ENCODE data around the gene CALU.

Gene CALU

DNA sequence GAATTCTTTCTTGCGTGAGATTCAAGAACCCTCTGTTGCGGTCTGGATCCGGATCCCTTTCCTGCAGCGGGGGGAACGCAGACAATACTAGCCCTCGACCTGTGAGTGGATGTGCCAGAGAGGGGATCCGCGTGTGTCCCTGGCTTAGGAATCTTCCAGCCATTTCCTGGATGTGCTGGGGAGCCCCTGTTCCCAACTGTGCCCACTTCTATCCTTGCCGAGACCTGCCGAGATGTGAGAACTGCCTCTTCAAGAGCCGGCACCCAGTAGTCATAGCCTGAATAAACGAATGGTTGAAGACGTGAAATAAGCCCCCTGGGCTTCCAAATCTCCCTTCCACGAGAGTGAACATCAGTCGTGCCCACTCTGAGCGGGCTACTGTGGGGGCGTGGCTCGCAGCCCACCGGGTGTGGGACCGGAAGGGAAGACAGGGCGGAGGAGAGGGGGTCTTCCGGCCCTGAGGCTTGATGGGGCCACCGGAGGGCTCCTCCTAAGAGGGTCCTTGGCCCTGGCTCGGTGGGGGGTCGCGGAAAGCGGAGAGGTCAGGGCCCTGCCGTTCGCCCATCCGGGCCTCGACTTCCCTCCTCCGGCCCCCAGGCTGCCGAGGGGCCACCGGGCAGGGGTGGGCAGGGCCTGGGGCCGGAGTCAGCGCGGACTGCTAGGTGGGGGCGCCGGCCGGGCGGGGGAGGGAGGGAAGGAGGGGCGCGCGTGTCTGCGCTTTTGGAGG, 51.3 kb downstream of the CALU start:
- DNase-seq, result no peak

DNA sequence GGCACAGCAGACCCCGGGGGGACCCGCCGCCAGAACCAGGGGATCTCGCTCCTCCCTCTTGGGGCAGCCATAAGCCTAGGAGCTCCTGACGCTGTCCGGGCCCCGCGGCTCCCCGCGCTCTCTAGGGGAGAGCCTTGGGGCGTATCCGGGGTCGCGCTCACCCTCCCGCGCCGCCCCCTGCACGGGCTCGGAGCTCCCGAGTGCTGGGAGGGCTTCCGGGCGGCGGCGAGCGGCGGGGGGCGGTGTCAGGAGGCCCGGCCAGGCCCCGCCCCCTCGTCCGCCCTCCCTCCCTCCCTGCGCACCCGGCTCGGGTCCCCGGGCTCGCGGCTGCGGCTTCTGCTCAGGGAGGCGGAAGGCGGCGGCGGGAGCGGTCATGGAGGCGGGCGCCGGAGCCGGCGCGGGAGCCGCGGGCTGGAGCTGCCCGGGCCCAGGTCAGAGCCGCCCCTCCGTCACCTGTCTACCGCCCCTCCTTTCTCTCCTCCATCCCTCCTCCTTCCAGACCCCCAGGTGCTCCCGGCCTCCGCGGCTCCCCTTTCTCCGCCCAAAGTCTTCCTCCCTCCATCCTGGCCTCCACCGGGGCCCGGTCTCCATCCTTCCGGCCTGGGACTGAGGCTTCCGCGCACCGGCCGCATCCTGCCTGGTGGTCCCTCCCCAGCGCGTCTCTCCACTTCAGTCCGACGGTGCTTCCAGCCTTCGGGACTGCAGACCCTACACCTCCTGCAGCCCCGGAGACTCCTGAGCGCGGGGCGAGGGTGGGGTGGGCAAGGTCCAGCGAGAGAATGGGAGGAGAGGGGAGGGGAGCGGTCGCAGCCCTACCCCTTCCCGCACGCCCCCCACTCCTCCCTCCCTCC, 52.2 kb downstream of the CALU start, which contains the start of gene CCDC136:
CCDC136 (plus strand) TSS at position 848 of the 851 bp plus-strand sequence. CDS start 444 bp downstream, outside the sequence.
- peak; percentile 76 to 85 for DNase-seq

DNA sequence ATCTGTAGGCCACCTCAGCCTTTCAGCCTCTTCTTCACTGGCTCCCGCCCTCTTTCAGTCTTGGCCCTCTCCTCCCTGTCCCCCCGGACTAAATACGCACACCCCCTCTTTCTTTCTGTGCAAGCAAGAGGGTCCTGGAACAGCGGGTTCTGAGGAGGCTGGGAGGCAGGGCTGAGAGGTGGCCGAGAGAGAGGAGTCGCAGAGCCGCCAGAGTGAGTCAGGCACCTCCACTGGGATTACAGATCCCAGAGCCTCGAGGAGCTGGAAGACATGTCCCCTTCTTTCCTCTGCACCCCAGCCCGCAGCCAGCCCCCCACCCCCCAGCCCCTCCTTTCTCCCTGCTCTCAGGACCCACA, 52.8 kb downstream of the CALU start:
- DNase-seq, result no peak

DNA sequence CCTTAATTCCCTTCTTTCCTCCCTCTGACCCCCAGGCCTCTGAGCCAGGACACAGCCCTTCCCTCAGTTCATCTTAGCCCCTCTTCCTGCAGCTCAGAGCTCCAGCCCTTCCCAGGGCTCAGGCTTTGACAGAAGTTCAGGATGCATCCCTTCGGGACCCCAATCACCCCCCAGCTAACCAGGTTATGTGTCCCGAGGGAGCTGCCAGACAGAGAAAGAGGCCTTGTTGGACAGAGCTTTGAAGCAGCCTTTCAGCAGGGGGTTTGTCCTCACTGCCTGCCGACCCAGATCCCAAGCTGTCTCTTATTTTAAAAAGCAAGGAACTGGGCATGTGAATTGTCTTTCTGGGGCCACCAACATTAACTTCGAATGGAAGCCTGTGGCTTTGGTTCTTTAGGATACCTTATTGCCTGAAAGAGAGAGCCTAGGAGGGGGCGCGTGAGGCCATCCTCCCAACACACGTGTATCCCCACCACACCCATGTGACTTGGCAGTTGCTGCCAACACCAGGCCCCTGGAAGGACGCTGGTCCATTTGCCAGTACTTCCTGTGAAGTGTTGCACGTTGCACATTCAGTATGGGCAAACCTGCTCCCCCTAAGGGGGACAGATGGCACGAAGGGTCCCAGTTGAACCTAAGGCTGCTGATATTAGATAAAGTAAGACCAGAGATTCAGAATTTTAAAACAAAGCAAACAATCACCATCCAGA, 53.5 kb downstream of the CALU start:
- no peak for DNase-seq

DNA sequence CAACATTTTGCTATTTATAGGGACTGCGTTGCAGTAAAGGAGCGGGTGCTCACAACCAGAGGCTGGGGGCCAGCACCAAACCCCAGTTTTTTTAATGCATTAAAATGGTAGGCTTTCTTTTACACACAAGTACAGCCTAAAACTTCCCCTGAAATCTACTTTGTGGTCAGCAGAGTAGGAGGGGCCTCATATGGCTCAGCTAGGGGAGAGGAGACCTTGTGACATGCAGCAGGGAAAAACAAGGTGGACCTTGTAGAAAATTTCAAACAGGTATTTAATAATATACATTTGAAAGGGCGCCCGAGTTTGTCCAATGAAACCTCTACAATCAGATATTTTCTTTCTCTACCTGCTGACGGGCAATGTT, 54.0 kb downstream of the CALU start:
- DNase-seq, result no peak

DNA sequence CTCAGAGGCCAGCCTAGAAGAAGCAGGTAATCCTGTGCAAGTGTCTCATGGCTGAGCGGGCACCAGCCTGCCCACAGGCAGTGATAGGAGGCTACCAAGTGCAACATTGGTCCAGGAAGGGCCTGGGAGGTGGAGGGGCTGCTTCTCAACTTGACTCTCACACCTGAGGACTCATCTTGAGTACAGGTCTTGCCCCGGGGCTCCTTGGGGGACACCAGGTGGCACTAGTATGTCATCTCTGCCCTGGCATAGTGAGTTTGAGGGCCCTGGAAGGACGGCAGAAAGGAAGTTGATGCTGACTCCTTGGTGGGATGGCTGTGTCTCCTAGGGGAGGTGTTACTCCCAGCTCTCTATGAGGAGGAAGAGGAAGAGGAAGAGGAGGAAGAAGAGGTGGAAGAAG, 54.9 kb downstream of the CALU start:
- peak in 1 of 2 experiments; percentile 38 for DNase-seq

DNA sequence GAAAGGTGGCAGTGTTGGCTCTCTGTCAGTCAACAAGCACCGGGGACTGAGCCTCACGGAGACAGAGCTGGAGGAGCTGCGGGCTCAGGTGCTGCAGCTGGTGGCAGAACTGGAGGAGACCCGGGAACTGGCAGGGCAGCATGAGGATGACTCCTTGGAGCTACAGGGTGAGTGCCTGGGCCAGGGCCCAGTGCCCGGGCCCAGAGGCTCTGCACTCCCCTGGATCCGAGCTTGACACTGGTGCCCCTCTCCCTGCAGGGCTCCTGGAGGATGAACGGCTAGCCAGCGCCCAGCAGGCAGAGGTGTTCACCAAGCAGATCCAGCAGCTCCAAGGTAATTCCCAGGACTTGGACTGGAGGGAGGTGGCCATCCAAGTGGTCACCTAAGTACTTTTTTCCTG, 55.3 kb downstream of the CALU start:
- DNase-seq, result no peak

DNA sequence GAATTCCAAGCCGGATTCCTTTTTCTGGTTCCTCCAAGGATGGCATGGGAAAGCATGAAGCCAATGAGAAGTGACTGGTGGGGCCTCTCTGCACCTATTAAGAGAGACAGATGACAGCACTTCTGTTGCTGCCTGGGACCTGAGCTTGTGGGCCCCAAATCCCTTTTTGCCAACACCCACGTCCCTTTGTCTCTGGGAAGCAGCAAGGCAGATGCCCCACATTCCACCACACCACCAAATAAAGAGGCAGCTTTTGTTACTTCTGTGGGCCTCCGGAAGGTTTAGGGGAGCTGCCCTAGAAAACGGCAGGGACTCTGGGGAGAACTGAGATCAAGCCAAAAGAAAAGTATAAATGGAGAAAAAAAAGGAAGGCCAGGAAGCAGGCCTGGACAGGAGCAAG, 56.0 kb downstream of the CALU start:
- DNase-seq, result no peak

DNA sequence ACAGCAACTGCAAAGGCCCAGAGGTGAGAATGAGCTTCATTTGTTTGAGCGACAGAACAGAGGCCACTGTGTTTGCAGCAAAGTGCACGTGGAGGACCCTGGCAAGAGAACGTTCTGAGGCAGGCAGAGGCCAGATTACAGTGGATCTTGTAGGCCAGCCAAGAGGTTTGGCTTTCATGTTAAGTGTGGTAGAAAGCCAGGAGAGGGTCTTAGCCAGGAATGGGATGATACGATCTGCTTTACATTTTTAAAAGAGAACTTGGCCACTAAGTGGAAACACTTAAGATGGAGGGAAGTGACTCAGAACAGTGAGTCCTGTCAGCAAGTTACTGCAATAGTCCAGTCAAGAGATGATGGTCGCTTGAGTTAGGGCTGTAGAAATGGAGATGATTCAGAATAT, 57.2 kb downstream of the CALU start:
- DNase-seq, result no peak

DNA sequence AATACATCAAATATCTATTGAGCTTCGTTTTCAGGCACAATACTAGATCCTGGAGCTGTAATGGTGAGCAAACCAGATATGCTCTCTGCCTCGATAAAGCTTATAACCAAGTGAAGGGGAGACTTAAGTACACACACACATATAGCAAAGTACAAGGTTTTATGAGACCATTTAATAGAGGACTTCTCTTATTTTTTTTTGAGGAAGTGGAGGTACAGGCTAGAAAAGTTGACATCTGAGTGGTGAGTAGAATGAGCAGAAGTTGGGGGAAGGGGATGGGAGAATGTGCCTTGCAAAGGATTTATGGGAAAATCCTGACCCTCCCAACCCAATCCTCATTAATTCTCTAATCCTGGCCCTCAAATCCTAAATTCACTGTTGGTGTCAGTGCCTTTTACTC, 60.3 kb downstream of the CALU start:
- DNase-seq, result no peak

DNA sequence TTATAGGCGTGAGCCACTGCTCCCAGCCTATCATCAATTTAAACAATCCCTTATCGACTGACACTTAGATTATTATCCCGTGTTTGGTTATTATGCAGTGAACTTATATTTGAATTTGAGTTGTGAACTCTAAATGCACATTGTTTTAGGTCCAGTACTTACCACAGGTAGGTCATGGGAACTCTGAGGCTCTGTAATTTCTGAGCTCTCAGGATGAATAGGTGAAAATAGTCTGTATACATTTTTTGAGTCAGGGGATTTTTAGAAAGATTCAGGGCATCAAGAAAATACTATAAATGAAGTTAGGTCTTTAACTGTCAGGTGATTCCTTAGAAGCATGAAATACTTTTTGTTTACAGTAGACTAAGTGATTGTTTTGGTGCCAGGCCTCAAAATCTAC, 61.4 kb downstream of the CALU start:
- no peak for DNase-seq

DNA sequence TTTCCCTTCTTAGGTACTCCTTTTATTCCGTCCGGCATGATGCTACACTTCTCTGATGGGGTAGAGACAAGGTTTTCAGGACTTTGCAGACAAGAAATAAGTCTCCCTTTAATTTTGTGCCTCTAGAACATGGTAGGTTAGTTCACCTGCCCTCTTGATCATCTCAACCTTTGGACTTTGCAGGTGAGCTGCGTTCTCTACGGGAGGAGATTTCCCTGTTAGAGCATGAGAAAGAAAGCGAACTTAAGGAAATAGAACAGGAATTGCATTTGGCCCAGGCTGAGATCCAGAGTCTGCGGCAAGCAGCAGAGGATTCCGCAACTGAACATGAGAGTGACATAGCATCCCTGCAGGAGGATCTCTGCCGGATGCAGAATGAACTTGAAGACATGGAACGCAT, 61.8 kb downstream of the CALU start:
- DNase-seq, result no peak

DNA sequence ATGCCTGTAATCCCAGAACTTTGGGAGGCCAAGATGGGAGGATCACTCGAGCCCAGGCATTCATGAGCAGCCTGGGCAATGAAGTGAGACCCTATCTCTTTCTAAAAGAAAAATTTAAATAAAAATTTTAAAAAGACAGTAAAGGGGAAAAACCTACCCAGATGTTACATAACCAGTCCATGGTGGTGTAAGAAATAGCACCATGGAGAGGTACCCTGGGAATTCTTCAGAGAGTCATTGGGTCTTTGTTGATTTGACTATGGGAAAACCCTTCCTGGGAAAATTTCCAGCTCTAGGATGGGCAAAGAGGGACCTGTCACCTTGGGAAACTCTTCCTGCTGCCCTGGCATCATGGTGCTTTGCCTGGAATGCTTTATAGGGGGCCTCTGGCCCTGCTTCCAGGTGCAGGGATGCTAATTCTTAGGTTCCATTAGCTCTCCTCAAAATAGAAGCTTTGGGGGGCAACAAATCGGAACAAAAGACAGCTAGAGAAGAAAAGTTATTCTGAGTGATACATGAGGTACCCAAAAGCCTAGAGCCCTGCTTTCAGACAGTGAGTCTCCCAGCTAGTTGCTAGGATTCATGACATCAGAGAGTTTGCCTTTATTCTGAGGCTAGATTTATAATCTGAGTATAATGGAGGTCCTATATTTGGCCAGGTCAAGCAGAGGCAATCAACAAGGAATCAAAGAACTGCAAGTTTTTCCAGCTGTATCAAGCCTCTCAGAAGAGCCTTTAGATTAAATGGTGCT, 62.7 kb downstream of the CALU start:
- no peak for DNase-seq

DNA sequence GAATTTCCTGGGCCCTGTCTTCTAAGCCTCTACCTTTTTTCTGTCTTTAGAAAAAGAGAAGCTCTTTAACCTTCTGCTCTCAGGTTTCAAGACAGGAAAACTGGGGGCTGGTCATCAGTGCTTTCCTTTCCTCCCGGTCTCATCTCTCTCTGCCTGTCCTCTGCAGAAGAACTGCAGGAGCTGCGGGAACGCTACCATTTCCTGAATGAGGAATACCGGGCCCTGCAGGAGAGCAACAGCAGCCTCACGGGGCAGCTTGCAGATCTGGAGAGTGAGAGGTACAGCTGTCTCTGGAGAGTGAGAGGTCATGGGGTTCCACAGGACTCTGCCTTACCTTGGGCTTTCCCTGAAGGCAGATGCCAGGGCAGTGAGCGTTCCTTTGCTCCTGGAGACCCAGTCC, 65.3 kb downstream of the CALU start:
- DNase-seq, result no peak

DNA sequence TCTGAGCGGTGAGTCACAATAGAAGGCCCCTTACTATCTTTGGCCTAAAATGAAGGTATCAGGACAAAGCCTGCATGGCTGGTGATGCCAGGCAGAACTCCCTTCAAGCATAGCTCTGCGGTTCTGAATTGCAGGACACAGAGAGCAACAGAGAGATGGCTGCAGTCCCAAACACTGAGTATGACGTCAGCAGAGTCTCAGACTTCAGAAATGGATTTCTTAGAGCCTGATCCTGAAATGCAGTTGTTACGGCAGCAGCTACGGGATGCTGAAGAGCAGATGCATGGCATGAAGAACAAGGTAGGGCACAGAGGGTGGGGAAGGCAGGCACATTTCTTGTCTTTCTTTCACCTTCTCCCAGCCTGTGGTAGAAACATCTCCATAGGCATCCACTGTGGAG, 66.1 kb downstream of the CALU start:
- DNase-seq, result no peak

DNA sequence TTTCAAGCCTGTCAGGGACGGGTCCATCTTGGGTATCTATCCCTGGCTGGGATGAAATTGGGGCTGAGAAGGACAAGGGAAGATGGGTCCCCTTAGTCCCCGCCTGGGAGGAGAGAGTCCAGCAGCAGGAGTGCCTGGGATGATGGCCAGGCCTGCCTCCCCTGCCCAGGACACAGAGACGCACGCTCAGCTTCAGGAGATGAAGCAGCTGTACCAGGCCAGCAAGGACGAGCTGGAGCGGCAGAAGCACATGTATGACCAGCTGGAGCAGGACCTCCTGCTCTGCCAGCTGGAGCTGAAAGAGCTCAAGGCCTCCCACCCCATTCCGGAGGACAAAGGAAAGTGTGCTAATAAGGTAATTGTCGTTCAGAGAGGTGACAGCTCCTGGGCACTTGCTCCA, 68.0 kb downstream of the CALU start:
- DNase-seq, result no peak

DNA sequence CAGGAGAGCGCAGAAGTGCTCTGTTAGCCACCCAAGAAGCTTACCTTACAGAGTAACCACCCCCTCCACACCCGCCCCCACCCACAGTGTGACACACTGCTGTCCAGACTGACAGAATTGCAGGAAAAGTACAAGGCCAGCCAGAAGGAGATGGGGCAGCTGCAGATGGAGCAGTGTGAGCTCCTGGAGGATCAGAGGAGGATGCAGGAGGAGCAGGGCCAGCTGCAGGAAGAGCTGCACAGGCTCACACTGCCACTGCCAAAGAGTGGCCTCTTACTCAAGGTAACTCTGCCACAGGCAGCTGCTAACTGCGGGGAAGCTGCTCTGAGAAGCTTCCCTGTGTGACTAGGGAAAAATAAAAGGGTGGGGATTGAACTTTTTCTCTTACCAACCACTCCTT, 70.2 kb downstream of the CALU start:
- DNase-seq, result no peak

DNA sequence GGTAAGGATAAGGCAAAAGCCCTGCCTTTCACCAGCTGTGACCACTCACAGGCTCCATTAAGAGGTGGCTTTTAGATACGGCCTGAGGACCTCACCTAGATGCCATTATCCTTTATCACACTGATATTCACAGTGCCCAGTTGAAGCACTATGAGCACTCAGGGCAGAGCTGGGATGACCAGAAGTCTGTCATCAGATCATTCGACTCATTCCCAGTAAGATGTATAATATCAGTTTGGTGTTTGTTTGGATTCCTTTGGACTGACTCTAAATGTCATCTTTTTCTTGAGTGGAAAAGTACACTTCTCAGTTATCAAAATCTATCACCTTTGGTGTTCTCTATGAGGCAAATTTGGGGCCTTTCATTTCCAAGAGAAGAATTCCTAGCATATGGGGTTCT, 71.3 kb downstream of the CALU start:
- no peak for DNase-seq

DNA sequence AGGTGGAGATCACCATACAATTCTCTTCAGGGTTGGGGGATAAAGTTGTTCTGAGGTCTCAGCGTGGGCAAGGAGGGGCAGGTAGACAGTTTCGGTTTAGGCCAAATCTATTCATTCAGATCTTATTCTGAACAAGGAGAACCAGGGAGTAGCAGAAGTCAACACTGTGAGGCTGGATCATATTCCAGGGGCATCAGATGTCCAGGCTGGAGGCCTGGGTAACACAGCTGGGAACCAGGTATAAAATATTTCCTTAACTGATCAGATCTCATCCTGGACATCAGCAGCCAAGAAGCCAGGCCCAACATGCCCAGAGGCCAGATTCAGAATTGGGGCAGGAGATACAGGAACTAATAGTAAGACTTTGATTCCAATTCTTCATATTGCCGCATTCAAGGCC, 71.8 kb downstream of the CALU start:
- no peak for DNase-seq

DNA sequence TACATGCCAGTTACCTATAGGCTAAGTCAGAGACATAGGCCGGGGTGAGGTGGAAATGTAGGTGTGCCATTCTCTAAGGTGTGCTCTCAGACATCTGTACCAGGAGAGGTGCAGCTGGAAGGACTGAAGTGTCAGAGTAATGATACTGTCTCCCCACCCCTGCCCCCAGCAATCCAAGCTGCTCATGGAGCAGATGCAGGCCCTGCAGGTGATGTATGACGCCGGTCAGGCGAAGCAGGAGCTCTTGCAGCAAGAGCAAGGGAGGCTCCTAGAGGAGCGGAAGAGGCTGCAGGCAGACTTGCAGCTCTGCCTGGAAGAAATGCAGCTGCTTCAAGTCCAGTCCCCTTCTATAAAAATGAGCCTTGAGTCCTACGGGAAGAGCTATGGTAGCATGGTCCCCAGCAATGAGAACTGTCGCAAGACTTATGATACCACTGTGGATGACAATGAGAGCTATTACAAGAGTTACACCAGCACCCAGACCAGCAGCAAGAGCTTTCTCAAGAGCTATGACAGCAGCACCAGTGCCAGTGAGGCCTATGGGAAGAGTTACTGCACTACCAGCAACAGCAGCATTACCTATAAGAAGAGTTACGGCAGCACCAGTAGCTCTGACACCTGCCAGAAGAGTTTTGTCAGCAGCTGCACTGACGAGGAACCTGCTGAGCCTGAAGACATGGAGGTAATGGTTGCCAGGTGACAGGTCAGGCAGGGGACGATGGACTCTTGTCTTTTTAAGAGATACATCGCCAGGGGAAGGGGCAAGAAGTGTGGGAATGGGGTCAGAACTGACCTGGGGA, 72.7 kb downstream of the CALU start:
- DNase-seq, result no peak

DNA sequence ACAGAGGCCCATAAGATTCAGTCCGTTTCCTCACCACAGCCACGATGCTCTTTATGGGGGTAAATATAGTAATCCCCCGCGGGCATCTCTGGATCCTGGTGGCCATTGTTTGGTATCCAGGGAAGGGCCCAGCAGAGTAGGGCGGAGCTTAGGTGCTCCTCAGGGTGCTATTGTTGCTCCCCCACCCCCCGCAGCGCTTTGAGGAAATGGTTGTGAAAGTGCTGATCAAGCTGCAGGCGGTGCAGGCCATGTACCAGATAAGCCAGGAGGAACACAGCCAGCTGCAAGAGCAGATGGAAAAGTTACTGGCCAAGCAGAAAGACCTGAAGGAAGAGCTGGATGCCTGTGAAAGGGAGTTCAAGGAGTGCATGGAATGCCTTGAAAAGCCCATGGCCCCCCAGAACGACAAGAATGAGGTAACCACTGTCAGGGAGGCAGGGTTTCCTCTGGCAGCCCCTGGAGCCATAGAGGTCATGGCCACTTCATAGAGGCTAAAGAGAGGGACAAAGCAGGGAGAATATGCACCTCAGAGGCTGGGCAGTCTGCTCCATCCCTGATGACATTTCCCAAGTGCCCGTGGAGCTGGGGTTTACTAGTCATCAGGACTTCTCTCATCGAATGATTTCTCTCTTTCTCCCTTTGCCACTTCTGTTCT, 73.5 kb downstream of the CALU start:
- DNase-seq, result no peak

DNA sequence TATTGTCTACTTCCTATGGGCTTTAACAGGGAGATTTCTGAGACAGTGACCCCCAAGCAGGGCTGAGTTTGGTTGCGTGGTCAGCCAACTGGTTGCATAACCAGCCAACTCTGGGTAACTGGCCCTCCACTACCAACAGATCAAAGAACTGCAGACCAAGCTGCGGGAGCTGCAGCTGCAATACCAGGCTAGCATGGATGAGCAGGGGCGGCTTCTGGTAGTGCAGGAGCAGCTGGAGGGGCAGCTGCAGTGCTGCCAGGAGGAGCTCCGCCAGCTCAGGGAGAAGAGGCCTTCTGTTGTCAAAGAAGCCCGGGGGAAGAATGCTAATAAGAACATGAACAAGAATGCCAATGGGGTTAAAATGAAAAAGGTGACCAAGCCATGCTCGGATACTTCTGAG, 75.3 kb downstream of the CALU start:
- no peak for DNase-seq
